Measurements from ENCODE around the gene CLIC6. TPM values are rescaled to one million over a fixed set of nuclear protein-coding genes. Genes with fewer than 3 reads are reported as not detected.

The CLIC6 gene
- total RNA-seq, 2 donors from 2014 or later = 5.1 to 7.0 TPM

DNA sequence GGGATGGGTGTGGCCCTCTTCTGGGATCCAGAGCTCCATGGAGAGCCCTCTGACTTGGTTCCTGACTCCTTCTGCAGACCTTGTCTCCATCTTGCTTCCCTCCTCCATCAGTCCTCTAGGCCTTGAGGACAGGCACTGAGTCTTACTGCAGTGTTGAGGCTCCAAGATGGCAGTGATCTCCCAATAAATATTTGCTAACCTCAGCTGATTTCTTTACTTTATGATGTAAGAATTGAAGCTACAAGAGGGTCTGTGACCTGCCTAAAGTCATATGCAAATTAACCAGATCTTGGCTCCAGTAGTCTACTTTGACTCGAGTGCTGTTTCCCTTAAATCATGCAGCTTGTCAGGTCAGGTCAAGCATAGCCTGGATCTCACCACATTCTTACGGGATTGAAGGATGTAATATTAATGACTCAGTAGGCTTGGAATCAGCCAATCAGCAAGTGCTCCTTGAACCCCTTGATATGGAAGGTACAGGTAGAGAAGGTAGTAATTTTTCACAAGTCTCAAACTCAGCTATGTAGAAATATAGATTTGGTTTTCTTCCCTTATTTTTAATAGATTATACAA is 93.0 kb downstream of the CLIC6 start:
- no peaks in the 10 kb centered on the region for H3K27me3 ChIP-seq
- H3K4me1 ChIP-seq = no peaks in the 10 kb centered on the region
- TF ChIP-seq, protein P1, sequence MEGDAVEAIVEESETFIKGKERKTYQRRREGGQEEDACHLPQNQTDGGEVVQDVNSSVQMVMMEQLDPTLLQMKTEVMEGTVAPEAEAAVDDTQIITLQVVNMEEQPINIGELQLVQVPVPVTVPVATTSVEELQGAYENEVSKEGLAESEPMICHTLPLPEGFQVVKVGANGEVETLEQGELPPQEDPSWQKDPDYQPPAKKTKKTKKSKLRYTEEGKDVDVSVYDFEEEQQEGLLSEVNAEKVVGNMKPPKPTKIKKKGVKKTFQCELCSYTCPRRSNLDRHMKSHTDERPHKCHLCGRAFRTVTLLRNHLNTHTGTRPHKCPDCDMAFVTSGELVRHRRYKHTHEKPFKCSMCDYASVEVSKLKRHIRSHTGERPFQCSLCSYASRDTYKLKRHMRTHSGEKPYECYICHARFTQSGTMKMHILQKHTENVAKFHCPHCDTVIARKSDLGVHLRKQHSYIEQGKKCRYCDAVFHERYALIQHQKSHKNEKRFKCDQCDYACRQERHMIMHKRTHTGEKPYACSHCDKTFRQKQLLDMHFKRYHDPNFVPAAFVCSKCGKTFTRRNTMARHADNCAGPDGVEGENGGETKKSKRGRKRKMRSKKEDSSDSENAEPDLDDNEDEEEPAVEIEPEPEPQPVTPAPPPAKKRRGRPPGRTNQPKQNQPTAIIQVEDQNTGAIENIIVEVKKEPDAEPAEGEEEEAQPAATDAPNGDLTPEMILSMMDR (IDR thresholded peaks at IDR 0.05) = no peak
- H3K4me3 ChIP-seq = no peak overlapping the region
- DNase-seq (ENCODE audit: low spot score) = no peak
- peaks cover 0 to 11% of the 10 kb centered on the region in 2 donors for H3K9me3 ChIP-seq
- no peaks in the 10 kb centered on the region for H3K36me3 ChIP-seq
- no peak overlapping the region for H3K27ac ChIP-seq

DNA sequence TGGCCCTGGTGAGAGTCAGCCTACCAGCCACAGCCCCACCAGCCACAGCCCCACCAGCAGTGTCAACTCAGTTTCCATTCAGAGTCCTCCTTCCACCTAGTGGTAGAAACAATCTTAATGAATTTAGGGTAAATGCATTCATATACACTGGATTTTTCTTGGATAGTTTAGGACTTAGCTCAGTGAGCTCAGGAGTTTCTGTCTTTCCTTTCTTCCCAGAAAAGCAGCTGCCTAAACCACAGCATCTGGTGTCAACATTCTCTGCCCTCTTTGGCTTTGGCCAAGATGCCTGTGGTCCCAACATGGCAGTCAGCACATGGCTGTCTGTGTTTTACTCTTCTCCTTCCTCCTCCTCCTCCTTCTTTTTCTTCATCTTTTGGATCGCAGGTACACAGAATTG is 94.0 kb downstream of the CLIC6 start:
- H3K9me3 ChIP-seq = peaks cover 0 to 11% of the 10 kb centered on the region in 2 donors
- no peak overlapping the region for H3K27ac ChIP-seq
- no peaks in the 10 kb centered on the region for H3K4me1 ChIP-seq
- no peak overlapping the region for H3K4me3 ChIP-seq
- TF ChIP-seq, protein P1 (IDR thresholded peaks at IDR 0.05) = no peak
- H3K36me3 ChIP-seq = no peaks in the 10 kb centered on the region
- no peaks in the 10 kb centered on the region for H3K27me3 ChIP-seq
- no peak for DNase-seq (ENCODE audit: low spot score)

DNA sequence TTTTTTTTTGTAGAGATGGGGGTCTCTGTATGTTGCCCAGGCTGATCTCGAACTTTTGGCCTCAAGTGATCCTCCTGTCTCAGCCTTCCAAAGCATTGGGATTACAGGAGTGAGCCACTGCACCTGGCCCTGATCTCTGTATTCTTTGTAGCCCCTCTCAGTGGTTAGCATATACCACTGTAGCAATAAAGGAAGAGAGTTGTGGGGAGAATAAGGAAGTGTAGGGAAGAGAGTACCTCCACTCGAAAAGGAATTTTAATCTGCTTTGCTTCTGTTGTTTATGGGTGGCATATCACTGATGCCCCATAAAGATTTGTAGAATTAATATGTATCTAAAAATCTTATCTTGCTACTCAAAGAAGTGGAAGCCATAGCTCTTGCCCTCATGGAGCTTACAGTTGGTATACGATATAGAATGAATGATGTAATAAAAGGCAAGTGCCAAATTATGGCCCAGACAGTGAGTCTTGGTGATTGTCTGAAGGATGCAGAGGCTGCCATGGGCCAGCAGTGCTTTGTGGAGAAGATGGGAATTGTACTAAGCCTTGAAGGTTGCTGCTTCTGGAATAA is 96.0 kb downstream of the CLIC6 start:
- no peaks in the 10 kb centered on the region for H3K36me3 ChIP-seq
- no peaks in the 10 kb centered on the region for H3K27me3 ChIP-seq
- no peak for DNase-seq (ENCODE audit: low spot score)
- no peak overlapping the region for H3K27ac ChIP-seq
- H3K4me3 ChIP-seq = no peak overlapping the region
- peaks cover 0 to 11% of the 10 kb centered on the region in 2 donors for H3K9me3 ChIP-seq
- no peaks in the 10 kb centered on the region for H3K4me1 ChIP-seq
- TF ChIP-seq, protein P1 (IDR thresholded peaks at IDR 0.05) = no peak

DNA sequence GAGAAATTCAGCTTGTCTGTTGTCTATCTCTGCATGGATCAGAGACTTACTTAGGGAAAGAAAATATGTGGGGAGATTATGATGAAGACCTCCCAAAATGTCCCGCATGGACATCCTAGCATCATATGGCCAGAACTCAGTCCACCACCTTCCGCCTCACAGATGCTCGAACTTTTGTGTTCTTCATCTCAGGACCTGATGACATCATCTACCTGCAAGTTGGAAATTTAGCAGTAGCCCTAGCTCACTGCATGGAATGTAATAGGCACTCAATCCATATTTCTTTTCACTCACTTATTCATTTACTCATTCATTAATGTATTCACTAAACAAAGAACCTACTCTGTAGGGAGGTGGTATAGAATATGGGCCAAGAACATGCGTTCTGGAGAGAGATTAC is 96.8 kb downstream of the CLIC6 start:
- DNase-seq (ENCODE audit: low spot score) = no peak
- Histone ChIP-seq H3K4me1 (no peaks in the 10 kb centered on the region), H3K9me3 (peaks cover 0 to 11% of the 10 kb centered on the region in 2 donors), H3K36me3 (no peaks in the 10 kb centered on the region), H3K27me3 (no peaks in the 10 kb centered on the region), H3K27ac (no peak overlapping the region), H3K4me3 (no peak overlapping the region)
- TF ChIP-seq, protein P1 (IDR thresholded peaks at IDR 0.05) = no peak

DNA sequence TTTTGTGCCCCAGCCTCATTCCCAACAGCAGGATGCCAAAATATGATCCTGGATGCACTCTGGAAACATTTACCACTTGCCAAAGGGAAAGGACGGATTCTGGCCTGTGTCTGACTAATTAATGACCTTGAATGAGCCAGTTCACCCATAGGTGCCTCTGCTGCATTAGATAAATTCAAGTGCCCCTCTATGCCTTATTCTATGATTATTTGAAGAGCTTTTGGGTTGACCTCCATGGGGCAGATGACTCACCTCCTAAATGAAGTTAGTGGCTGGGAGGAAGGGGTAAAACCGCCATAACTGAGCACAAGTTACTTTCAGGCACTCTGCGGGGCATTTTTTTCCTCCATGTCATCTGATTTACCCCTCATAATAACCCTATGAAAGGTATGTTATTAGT is 98.1 kb downstream of the CLIC6 start:
- no peaks in the 10 kb centered on the region for H3K4me1 ChIP-seq
- TF ChIP-seq, protein P1 (IDR thresholded peaks at IDR 0.05) = no peak
- DNase-seq (ENCODE audit: low spot score) = no peak

More for the DNA sequence above, 98.1 kb downstream of the CLIC6 start:
- H3K27me3 ChIP-seq = no peaks in the 10 kb centered on the region
- peaks cover 0 to 11% of the 10 kb centered on the region in 2 donors for H3K9me3 ChIP-seq
- H3K27ac ChIP-seq = no peak overlapping the region
- no peak overlapping the region for H3K4me3 ChIP-seq
- no peaks in the 10 kb centered on the region for H3K36me3 ChIP-seq

Other genes starting within 250 kb of the CLIC6 start
- not detected for gene SMIM34, start 245.0 kb upstream of the CLIC6 start, total RNA-seq
- 1 to 10 TPM in 1 of 2 donors, under 1 TPM in 1; 0.78 to 3.8 TPM for gene KCNE1, start 156.8 kb upstream of the CLIC6 start, total RNA-seq
- gene RCAN1, start 53.9 kb upstream of the CLIC6 start, total RNA-seq = 10 to 100 TPM; 26.1 to 38.0 TPM